GM12891 (cell line): ENCODE measurements around the gene SECTM1.
"Not testable (repeated sequence)": the region's sequence is repeated elsewhere in the genome, so short reads cannot be mapped to it uniquely, and the experiment has no call there.

Experiments used
- DNase-seq: peaks from one replicate; pipeline ENCODE4 v3.0.0; 2011; ENCODE audit warnings: low spot score; ENCODE audit not compliant: insufficient read length
- FAIRE-seq: peaks from 2 replicates; lab custom pipeline; 2011; peaks lifted over from hg19 to GRCh38; lab: Jason Lieb, UNC
- PAX5 ChIP-seq: IDR thresholded peaks from 2 replicates; pipeline ENCODE4 v1.6.1; 2011; ENCODE audit warnings: low read length, moderate library complexity, mild to moderate bottlenecking; ENCODE audit not compliant: insufficient read depth, severe bottlenecking
- POLR2A ChIP-seq: IDR thresholded peaks from 2 replicates; pipeline ENCODE4 v1.6.1; 2011; ENCODE audit warnings: low read depth, low read length, control low read depth
- POLR2AphosphoS5 ChIP-seq: IDR thresholded peaks from 2 replicates; pipeline ENCODE4 v1.6.1; 2011; ENCODE audit warnings: low read depth, low read length, control low read depth
- POU2F2 ChIP-seq: IDR thresholded peaks from 2 replicates; pipeline ENCODE4 v1.6.1; 2011; ENCODE audit warnings: low read depth, mild to moderate bottlenecking, control low read depth, low read length, moderate library complexity
- SPI1 ChIP-seq: IDR thresholded peaks from 2 replicates; pipeline ENCODE4 v1.6.1; 2011; ENCODE audit warnings: low read depth, low read length, control low read depth
- TAF1 ChIP-seq: IDR thresholded peaks from 2 replicates; pipeline ENCODE4 v1.6.1; 2011; ENCODE audit warnings: low read depth, low read length, control low read depth

SECTM1 gene

GRCh38 chr17:82375359-82376041 lies 41.9 kb upstream of the SECTM1 start:
- FAIRE-seq: no peak
- no peak for DNase-seq
- TF ChIP-seq POLR2AphosphoS5 (no peak), PAX5 (no peak)

GRCh38 chr17:82374626-82375331 lies 41.2 kb upstream of the SECTM1 start:
- FAIRE-seq: no peak
- TF ChIP-seq SPI1 (no peak), PAX5 (no peak), POU2F2 (no peak), POLR2AphosphoS5 (no peak), TAF1 (no peak), POLR2A (no peak)
- DNase-seq: no peak

- FAIRE-seq (no peak), DNase-seq (no peak)
- no peak for TF ChIP-seq POLR2AphosphoS5
- TF ChIP-seq POU2F2: no peak
- TF ChIP-seq TAF1: no peak
- TF ChIP-seq PAX5: no peak
These were observed 40.4 kb upstream of the SECTM1 start for GRCh38 chr17:82373731-82374625.

- FAIRE-seq, DNase-seq: not testable (repeated sequence)
These were observed 39.5 kb upstream of the SECTM1 start for GRCh38 chr17:82373072-82373452.

- TF ChIP-seq TAF1: no peak
- TF ChIP-seq SPI1: peak; percentile 41; the same call in 1 of the 2 replicates
- FAIRE-seq (no peak), DNase-seq (no peak)
These were observed 38.9 kb upstream of the SECTM1 start for GRCh38 chr17:82372249-82373071.

GRCh38 chr17:82371333-82372248 lies 38.0 kb upstream of the SECTM1 start, which contains the start of gene UTS2R:
Gene UTS2R (plus strand): TSS chr17:82371765. CDS start chr17:82374325, 2,560 bp downstream.
- no peak for DNase-seq
- no peak for TF ChIP-seq POLR2AphosphoS5
- no peak for TF ChIP-seq SPI1
- TF ChIP-seq POLR2A: no peak
- no peak for TF ChIP-seq PAX5
- TF ChIP-seq POU2F2: no peak
- no peak for TF ChIP-seq TAF1
- FAIRE-seq: no peak

- DNase-seq: peak; percentile 62
- FAIRE-seq: peak; percentile 97
- TF ChIP-seq POLR2AphosphoS5 (no peak), PAX5 (no peak), TAF1 (no peak)
These were observed 37.1 kb upstream of the SECTM1 start for GRCh38 chr17:82370471-82371332.

GRCh38 chr17:82369211-82369610 lies 35.6 kb upstream of the SECTM1 start:
- DNase-seq: no peak
- FAIRE-seq: no peak
- TF ChIP-seq TAF1: no peak
- no peak for TF ChIP-seq PAX5
- no peak for TF ChIP-seq SPI1
- no peak for TF ChIP-seq POU2F2
- TF ChIP-seq POLR2AphosphoS5: no peak
- no peak for TF ChIP-seq POLR2A
